NCI-H510A treated with DMSO at 0.1 percent for 48 hours (cell line): ENCODE data around the gene VAPA.

Experiments
- DNase-seq: peaks from one replicate; lab custom pipeline; 2025; lab: John Stamatoyannopoulos, UW

VAPA gene

DNA sequence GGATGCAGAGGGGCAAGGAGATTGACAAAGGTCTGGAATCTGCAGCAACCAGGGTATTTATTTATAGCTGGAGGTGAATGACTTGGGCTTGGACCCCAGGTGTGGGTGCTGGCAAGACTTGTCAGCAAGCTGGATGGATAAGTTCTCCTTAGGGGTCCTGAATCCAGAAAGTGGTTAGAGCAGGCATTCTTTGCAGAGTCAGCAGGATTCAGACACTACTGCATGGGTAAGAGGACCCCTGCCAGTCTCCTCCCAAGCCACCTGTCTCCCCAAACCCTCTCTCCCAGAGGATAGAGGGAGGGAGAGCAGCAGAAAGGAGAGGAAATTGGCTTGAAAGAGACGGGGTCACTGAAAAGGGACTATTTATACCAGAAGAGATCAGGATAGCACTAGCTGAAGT lies 89.5 kb downstream of the VAPA start:
- DNase-seq = no peak

DNA sequence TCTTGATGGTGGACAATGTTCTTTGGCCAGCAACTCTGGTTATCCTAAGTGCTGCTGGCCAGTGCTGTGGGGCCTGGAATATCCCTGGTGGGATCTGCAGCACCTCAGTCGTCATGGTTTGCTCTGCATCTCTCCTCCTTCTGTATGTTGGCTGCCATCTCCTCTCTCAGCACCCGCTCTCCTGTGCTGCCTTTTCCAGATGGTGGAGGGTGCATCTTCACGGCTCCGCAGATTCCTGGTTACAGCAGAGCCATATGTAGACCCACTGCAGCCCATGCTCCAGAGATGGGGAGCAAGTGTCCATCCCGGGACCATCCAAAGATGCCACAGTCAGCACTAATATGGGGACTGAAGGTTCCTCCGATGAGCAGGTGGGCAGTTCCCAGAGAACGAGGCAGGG lies 90.0 kb downstream of the VAPA start:
- no peak for DNase-seq

DNA sequence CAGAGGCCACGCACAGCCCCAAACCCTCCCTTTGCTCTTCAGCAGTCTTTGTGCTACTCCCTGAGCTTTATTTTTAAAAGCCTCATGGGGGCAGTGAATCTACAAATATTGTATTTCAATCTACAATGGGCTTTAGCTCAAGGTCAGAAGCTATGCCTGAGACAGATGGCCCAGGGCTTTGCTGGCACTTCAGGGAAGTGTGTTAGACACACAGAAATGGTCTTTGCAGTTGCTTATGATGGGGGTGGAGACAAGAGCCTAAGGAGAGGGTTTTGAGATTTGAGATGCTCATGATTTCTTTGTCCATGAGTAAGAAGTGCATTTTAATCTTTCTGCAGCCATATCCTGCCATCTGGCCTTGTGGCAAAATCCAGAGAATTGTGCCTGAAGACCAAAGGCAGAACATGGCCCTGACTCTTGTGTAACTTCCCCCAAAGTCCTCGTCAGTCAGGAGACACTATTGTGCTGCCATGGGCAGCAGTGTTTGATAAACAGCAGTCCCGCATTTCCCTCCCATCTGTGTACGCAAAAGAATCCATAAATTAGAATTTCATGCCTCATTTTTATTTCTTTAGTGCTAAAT lies 92.6 kb downstream of the VAPA start:
- DNase-seq = no peak

DNA sequence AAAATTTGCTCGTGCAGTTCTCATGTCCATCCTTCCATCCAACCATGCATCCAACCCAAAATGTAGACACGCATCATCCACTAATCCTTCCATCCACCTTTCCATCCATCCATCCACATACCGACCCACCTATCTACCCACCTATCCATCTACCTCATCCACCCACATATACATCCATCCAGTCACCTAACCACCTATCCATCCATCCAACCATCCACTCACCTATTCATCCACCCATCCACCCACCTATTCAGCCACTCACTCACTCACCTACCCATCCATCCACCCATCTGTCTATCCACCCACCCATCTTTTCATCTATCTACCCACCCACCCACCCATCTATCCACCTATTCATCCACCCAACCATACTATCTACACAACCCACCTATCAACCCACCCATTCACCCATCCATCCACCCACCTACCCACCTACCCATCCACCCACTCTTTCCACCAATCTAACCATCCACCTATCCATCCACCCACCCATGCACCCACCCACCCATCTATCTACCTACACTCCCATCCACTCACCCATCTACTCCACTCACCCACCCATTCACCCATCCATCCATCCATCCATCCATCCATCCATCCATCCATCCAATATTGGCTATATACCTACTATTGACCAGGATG lies 94.3 kb downstream of the VAPA start:
- no peak for DNase-seq
